GM18526 (cell line): ENCODE measurements around the gene CHSY3.

ENCODE experiments used
- POLR2A ChIP-seq: IDR thresholded peaks from 3 replicates; pipeline ENCODE4 v1.6.1; 2011; ENCODE audit not compliant: insufficient read length; ENCODE audit errors: extremely low read depth

Gene CHSY3

GRCh38 chr5:129917224-129917623, 13.0 kb downstream of the CHSY3 start:
- TF ChIP-seq POLR2A: no peak

DNA sequence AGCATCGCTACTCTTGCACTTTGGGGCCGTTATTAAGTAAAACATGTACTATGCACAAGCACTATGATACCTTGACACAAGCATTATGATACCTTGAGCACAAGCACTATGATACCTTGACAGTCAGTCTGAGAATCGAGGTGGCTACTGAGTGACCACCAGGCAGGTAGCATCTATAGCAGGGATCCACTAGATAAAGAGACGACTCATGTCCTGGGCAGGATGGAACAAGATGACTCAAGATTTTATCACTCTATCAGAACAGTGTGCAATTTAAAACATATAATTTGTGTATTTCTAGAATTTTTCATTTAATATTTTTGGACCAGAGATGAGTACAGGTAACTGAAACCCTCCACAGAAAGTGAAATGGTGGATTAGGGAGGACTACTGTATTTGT, 16.9 kb downstream of the CHSY3 start:
- no peak for TF ChIP-seq POLR2A

DNA sequence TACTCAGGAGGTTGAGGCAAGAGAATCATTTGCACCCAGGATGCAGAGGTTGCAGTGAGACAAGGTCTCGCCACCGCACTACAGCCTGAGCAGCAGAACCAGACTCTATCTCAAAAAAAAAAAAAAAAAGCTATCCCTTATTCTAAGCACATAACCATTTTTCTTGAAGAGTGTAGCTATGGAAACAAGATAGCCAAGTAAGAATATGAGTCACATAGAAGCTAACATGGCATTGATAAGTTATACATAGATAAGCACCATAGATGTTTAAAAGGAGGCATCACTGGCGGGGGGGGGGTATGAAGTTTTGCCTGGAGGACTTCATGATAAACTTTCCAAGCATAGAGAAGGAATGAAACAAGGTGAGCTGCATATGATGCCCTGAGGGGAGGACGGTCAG, 26.0 kb downstream of the CHSY3 start:
- no peak for TF ChIP-seq POLR2A

- no peak for TF ChIP-seq POLR2A
Observed at GRCh38 chr5:129935626-129936025, 31.4 kb downstream of the CHSY3 start.

- no peak for TF ChIP-seq POLR2A
Observed at GRCh38 chr5:129938077-129938476, 33.8 kb downstream of the CHSY3 start.

- TF ChIP-seq POLR2A: no peak
Observed at GRCh38 chr5:129943936-129944335, 39.7 kb downstream of the CHSY3 start.

DNA sequence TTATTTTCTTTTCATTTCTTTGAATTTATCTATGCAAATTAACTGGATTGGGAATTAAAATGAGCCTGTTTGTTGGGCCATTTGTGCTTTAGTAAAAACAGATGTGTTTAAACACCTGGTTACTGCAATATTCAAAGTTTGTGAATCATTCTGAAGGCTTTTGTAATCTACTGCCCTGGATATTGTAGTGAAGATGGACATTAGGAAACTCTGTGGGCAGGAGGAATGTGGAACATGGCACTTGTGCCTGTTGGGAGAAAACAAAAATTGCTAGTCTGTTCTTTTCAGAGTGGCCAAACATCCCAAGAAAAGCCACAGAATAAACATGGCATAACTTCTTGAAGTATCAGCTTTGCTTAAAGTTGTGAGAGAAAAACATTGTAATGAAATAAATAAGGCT, 40.8 kb downstream of the CHSY3 start:
- no peak for TF ChIP-seq POLR2A

GRCh38 chr5:129945774-129946270, 41.6 kb downstream of the CHSY3 start:
- no peak for TF ChIP-seq POLR2A

DNA sequence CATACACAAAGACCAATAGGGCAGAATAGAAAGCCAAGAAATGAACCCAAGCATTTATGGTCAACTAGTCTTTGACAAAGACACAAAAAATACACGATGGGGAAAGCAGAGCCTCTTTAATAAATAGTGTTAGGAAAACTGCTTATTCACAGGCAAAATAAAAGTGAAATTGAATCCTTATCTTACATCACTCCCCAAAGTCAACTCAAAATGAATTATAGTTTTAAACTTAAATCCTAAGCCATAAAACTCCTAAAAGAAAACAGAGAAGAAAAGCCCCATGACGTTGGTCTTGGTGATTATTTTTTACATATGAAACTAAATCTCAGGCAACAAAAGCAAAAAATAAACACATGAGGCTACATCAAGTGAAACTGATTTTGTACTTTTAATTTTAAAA, 46.8 kb downstream of the CHSY3 start:
- TF ChIP-seq POLR2A: no peak

- TF ChIP-seq POLR2A: no peak
Observed at GRCh38 chr5:129958581-129958980, 54.3 kb downstream of the CHSY3 start.

DNA sequence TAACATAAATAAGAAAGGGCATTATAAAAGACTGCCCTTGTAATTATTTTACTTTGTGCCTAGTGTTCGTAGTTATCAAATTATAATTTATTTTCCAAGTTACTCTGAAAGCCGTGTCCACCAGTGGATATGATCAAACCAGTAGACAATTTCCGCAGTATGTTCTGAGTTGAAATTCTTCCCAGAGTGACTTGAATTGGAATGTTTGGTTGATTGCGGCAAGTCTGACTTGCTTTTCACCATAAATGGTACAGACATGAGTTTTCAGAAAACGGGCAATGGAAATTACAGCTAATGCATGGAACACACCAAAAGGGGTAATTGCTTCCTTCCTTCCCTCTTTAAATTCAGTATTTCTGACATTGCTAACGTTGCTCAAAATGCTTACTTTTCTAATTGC, 56.6 kb downstream of the CHSY3 start:
- no peak for TF ChIP-seq POLR2A

- no peak for TF ChIP-seq POLR2A
Observed at GRCh38 chr5:129962506-129962905, 58.2 kb downstream of the CHSY3 start.

DNA sequence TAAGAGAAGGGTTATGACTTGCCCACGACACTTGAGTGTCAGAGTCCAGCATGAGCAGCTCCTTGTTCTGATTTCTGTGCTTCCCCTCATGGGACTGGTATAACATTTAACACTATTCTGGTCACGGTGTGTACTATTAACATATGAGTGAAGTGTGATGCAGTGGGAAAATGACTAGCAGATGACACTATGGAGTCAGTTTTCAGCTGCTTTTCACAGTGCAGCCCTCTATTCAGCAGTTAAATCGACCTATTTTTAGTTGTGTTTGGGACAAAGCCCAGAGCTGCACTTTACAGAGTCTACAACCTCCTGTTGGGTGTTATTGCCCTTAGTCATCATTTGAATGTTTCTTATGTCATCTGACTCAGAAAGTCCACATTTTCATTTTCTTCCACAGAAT, 59.1 kb downstream of the CHSY3 start:
- TF ChIP-seq POLR2A: no peak

- TF ChIP-seq POLR2A: no peak
Observed at GRCh38 chr5:129966071-129966470, 61.8 kb downstream of the CHSY3 start.

DNA sequence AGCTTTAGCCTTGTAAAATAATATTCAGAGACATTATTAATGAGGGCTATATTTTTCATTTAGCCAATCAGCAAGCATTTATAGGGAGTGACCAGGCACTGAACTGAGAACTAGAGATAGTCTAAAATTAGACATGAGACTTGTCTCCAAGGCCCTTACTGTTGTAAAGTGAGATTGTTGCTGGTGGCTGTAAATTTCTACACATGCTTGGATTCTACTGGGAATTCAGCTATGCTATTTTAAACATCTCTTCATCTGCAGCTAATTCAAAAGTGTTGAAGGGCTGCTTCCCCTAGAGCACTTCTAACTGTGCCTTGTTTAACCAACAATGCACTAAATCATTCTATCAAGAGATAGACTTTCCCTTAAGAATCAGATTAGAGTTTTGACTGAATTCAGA, 67.4 kb downstream of the CHSY3 start:
- TF ChIP-seq POLR2A: no peak

- no peak for TF ChIP-seq POLR2A
Observed at GRCh38 chr5:129972465-129973141, 68.3 kb downstream of the CHSY3 start.

DNA sequence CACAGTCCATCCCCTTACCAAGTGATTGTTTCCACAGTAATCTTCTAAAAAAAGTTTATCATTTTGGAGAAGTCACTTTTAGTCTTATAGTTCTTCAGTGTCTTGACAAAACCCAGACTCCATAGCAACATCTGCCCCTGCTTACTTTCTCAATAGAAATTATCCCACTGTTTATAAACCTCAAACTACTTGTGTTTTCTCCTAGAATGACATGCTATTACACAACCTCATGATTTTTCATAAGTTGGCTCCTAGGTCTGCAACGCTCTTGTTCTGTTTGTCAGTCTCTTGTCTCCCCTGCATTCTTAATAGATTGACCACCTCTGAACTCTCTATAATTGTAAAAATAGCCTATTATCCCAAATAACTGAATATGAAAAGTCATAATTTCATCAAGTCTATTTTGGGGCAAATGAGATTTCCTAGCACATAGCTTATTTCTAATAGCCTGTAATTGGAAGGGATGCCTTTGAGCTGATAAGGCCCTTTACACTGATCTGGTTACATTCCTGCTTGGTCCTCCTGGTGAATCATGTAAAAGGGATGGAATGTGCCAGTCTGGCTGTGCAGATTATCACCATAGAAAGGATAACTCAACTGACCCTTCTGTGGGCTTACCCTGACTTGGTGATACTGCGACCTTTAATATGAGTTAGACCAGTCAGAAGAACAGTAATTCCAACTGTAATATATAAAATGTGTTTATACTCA, 69.6 kb downstream of the CHSY3 start:
- no peak for TF ChIP-seq POLR2A
